Ureter (tissue), 1 donor: ENCODE measurements around the gene RNU1-4. TPM values are rescaled to one million over a fixed set of nuclear protein-coding genes. Genes with fewer than 3 reads are reported as not detected.

Source experiments
- total RNA-seq: library from RNA; stranded (reverse); gene quantifications from one replicate; pipeline ENCODE4 v1.2.4, GENCODE V29; 2023
- donor health status: DM: yes; HTN: yes; CAD: no.

Gene RNU1-4
- total RNA-seq, 1 donor from 2014 or later: 1,626 TPM

Other genes starting within 250 kb of the RNU1-4 start
- gene RNU1-1, start 226.2 kb upstream of the RNU1-4 start, total RNA-seq: 1,626 TPM
- gene NBPF1, start 127.0 kb upstream of the RNU1-4 start, total RNA-seq: 61.9 TPM
- 1,626 TPM for gene RNU1-3, start 73.6 kb upstream of the RNU1-4 start, total RNA-seq
- gene RNU1-2, start 155.5 kb downstream of the RNU1-4 start, total RNA-seq: 1,626 TPM
- 38.5 TPM for gene CROCC, start 181.4 kb downstream of the RNU1-4 start, total RNA-seq
- gene MFAP2, start 240.1 kb downstream of the RNU1-4 start, total RNA-seq: 7.1 TPM